COLO829 (cell line): ENCODE results near the gene ARHGAP42.
A peak's percentile ranks its signal among the peaks of the same experiment; 100 is the strongest.

Experiments used
- DNase-seq: peaks from one replicate; pipeline ENCODE4 v3.0.0; 2012; ENCODE audit warnings: low spot score

ARHGAP42 gene

GRCh38 chr11:100759106-100759505 lies 72.0 kb downstream of the ARHGAP42 start:
- no peak for DNase-seq

- no peak for DNase-seq
These were observed 72.8 kb downstream of the ARHGAP42 start for GRCh38 chr11:100759856-100760255.

- no peak for DNase-seq
These were observed 73.7 kb downstream of the ARHGAP42 start for GRCh38 chr11:100760744-100761143.

DNA sequence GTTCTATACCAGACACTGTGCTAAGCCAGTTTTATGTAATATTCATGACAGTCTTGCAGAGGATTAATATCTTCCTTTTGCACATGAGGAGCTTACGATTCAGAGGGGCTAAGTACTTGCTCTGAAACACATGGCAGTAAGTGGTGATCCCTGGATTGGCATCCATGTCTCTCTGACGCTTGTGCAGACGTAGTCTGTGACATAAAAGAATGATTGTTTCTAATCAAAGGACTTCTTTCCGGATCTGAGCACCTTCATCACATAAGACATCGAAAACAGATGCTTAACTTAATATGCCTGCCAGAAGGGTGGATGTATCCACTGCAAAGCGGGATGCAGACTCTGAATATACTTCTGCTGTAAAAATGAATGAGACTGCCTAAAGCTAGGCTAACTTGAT lies 74.8 kb downstream of the ARHGAP42 start:
- no peak for DNase-seq

DNA sequence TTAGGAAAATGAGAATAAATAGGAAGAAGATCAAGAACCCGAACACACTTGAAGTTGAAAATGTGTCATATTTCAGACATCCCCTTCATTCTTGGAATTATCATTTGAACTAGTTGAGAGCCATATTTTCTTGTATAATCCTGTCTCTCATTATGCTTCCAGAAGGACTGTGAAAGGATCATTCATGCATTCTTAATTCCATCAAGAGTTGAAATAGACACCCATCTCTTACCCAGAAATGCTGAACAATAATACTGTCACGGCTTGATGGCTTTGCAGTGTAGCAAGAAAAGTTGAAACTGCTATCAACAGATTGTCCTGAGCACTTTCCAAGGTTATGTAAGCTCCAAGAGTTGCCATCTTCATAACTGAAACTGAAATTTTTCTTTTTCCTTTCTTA lies 79.7 kb downstream of the ARHGAP42 start:
- DNase-seq = no peak

DNA sequence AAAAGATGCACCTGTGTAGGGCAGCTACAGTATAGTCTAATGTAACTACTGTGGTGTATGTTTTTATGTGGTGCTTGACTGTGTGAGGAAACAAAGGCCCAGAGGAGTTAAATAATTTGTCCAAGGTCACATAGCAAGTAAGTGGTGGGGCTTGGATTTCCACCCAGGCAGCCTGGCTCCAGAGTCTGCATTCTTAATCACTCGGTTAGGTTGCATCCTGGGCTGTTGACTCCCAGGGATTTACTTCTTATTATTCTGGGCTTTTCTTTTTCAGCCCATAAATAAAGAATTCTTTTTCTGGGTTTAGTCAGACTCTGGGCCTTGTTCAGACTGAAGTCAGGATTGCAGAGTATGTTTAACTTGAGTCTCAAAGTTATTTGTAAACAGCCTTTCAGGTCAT lies 82.1 kb downstream of the ARHGAP42 start:
- no peak for DNase-seq

DNA sequence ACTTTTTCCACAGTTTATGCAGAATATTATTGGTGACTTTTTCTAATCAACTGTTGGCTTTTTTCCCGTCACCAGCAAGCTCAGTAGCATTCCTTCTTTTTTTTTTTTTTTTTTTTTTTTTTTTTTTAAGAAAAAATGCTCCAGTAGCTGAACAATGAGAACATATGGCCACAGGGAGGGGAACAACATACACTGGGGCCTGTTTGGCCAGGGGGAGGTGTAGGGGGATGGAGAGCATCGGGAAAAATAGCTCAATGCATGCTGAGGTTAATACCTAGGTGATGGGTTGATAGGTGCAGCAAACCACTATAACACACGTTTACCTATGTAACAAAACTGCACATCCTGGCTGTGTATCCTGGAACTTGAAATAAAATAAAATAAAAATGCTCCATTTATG lies 82.5 kb downstream of the ARHGAP42 start:
- no peak for DNase-seq

DNA sequence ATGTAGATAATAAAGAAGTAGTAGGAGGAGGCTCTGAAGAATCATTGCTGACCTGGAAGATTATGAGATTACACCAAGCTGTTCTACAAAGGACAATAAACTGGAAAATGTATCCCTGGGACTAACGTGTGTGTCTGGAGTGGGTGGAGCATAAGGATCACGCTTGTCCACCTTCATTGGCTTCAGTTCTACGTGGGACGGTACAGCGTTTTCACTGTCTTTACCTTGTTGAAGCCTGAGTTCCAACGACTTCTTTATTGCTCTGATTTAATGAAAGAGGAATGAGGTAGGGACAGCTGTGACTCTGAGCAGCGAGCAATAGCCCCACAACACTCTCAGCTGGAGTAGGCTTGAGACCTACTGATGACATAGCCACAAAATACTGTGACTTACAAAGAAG lies 87.0 kb downstream of the ARHGAP42 start:
- DNase-seq = no peak

DNA sequence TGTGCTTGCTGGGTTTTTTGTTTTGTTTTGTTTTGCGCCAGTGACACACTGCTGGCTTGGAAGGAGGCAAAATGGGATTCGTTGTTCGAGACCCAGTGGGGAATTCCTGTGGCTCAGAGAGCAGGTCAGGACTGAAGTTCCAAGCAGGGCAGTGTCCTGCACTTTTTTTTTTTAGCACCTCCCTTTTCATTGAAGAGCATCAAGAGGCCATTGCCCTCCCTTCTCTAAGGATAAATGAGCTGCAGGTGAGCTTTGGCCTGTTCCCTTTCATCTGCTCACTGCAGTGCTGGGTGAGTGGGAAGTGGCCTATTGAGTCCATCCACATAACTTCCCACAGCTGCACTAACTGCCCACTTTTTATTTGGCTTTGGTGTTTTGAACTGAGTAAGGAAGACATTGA lies 87.8 kb downstream of the ARHGAP42 start:
- DNase-seq = no peak

DNA sequence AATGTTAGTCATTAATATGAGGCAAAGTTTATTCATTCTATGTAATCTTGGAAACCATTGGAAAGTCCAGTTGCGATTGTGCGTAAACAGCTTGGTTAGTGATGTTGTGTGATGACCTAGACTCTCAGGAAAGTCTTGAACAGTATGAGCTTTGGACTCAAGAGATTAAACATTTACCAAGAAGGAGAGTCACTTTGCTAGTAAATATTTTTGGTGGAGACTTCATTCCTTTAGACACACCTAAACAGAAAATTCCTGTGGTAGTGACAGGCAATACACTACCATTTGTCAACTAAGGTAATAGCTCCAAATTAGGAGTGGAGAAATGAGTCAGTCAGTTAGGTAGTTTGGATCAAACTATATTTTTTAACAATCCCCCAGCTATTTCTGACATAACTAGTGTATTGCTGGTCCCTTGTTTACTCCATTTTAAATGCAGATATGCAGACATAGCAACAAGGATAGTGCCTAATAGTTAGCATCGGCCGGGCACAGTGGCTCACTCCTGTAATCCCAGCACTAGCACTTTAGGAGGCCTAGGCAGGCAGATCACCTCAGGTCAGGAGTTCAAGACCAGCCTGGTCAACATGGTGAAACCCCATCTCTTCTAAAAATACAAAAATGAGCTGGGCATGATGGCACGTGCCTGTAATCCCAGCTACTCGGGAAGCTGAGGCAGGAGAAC lies 89.3 kb downstream of the ARHGAP42 start:
- DNase-seq = no peak

GRCh38 chr11:100777103-100777502 lies 90.0 kb downstream of the ARHGAP42 start:
- DNase-seq = no peak

- DNase-seq = no peak
These were observed 90.6 kb downstream of the ARHGAP42 start for GRCh38 chr11:100777736-100778135.

- peak; percentile 27 for DNase-seq
These were observed 91.2 kb downstream of the ARHGAP42 start for GRCh38 chr11:100778166-100778785.

GRCh38 chr11:100780470-100780869 lies 93.4 kb downstream of the ARHGAP42 start:
- DNase-seq = no peak

GRCh38 chr11:100785148-100785983 lies 98.3 kb downstream of the ARHGAP42 start:
- DNase-seq = no peak

- DNase-seq = no peak
These were observed 101.6 kb downstream of the ARHGAP42 start for GRCh38 chr11:100788561-100789295.

- DNase-seq = no peak
These were observed 102.4 kb downstream of the ARHGAP42 start for GRCh38 chr11:100789500-100789899.

DNA sequence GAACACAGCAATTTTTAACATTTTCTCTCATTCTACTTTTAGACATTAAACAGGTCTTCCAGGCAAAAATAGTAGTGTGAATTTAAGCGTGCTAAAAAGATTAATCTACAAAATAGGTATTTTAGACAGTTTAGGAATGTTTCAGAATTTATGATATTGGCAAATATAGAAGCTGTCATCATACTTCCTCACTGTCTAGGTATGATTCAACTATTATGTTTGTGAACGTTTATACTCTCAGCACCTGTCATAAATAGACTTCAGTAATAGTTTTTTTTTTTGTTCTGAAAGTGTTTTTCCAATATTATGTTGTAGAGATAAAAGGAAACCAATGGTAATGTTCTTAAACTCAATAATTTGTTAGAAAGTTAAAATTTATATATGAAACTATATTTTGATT lies 103.0 kb downstream of the ARHGAP42 start:
- DNase-seq = no peak

DNA sequence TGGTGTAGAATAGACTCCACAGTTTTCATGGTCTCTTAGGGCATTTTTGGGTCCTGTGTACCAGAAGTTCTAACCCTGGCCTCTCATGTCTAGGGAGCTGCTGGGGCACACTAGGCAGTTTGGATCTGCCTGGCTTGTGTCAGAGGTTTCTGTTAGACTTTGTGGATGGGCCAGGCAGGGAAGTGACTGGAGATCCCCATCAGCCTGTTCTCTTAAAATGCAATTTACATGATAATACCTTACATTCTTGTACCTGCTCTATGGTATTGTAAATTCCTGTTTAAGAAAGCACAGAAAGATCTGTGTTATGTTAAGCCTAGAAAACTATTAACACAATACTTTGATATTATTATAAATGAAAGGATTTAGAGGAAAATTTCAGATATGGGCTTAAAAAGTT lies 104.0 kb downstream of the ARHGAP42 start:
- no peak for DNase-seq

DNA sequence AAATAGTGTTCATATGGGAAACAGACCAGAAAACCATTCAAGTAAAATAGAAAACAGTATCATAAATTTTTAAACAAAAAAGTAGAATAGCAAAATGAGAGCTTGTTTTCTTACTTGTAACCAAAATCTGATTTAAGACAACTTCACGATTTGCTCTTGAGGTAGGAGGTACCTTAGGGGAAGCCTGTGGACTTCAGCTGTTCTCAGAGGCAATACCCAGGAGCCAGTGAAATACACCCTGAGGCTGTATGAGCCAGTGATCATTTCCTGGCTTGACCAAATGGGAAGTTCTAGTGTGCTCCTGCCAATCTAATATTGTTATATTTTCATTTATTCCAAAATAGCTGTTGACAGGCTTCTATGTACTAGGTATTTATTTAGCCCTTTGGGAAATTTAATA lies 104.8 kb downstream of the ARHGAP42 start:
- no peak for DNase-seq

- no peak for DNase-seq
These were observed 106.4 kb downstream of the ARHGAP42 start for GRCh38 chr11:100793525-100793924.

DNA sequence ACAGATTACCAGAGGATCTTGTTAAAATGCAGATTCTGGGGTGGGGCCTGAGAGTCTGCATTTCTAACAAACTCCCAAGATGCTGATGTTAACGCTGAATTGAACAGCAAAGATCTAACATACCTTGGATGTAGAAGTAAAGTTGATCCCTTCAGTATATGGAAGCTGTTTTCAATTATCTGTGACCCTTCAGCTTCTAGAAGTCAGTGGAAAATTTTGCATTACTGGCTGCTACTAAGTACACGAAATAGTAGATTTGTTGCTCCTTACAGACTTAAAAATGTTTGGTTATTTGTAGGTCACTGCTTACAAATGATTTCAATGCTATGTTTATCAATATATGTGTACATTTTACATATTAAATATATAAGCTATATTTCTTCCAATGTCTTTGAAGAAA lies 107.4 kb downstream of the ARHGAP42 start:
- no peak for DNase-seq
